HL-60/S4 treated with phorbol 12-myristate 13-acetate at 8.2 ng/mL for 4 days and 3 days (cell line): ENCODE measurements around the gene SPNS3.

Experiments
- in situ Hi-C: fragments of 300-500 bp; cut with MboI; formaldehyde crosslinking; loops from 2 replicates; pipeline ENCODE4 v1.15.0; 2022; ENCODE audit warnings: low sequenced_read_pairs

The SPNS3 gene

GRCh38 chr17:4523946-4524345 is 90.2 kb downstream of the SPNS3 start:
- in situ Hi-C loops = no loop called here

GRCh38 chr17:4525691-4526397 is 92.1 kb downstream of the SPNS3 start:
- in situ Hi-C loops = no loop called here

GRCh38 chr17:4527134-4527533 is 93.4 kb downstream of the SPNS3 start:
- in situ Hi-C loops = no loop called here

GRCh38 chr17:4527566-4528125 is 93.9 kb downstream of the SPNS3 start:
- in situ Hi-C loops = no loop called here

- in situ Hi-C loops = no loop called here
These were observed 95.9 kb downstream of the SPNS3 start for GRCh38 chr17:4529533-4530152.

GRCh38 chr17:4530799-4531730 is 97.3 kb downstream of the SPNS3 start:
- in situ Hi-C loops = no loop called here

- in situ Hi-C loops = no loop called here
These were observed 98.4 kb downstream of the SPNS3 start for GRCh38 chr17:4531988-4532736.

- in situ Hi-C loops = no loop called here
These were observed 99.3 kb downstream of the SPNS3 start for GRCh38 chr17:4532860-4533522.

- in situ Hi-C loops = no loop called here
These were observed 100.1 kb downstream of the SPNS3 start for GRCh38 chr17:4533523-4534504.

GRCh38 chr17:4534515-4534914 is 100.8 kb downstream of the SPNS3 start:
- in situ Hi-C loops = no loop called here

GRCh38 chr17:4534928-4535666 is 101.4 kb downstream of the SPNS3 start:
- in situ Hi-C loops = no loop called here

- in situ Hi-C loops = no loop called here
These were observed 102.0 kb downstream of the SPNS3 start for GRCh38 chr17:4535667-4536258.

- in situ Hi-C loops = no loop called here
These were observed 102.6 kb downstream of the SPNS3 start for GRCh38 chr17:4536259-4536741.

- in situ Hi-C loops = no loop called here
These were observed 103.1 kb downstream of the SPNS3 start for GRCh38 chr17:4536742-4537411.
